GM21515 (cell line): Measurements from ENCODE around the gene IQGAP1.

Experiments
- ATAC-seq: cut with Tn5 transposase; IDR thresholded peaks from one replicate; pipeline ENCODE4 v1.9.1; 2021; ENCODE audit not compliant: unreplicated experiment

The IQGAP1 gene

DNA sequence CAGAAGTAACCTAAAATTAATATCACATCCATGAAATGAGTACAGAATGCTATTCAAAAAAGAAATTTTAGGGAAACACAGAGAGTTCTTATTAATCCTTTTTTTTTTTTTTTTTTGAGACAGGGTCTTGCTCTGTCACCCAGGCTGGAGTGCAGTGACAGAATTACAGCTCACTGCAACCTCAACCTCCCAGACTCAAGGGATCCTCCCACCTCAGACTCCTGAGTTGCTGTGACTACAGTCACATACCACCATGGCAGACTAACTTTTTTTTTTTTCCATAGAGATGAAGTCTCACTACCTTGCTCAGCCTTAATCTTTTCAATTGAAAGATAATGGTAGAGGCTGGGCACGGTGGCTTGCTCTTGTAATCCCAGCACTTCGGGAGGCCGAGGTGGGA, 135.3 kb downstream of the IQGAP1 start:
- ATAC-seq, result no peak

GRCh38 chr15:90524018-90524803, 136.2 kb downstream of the IQGAP1 start:
- peak; percentile 80 for ATAC-seq

DNA sequence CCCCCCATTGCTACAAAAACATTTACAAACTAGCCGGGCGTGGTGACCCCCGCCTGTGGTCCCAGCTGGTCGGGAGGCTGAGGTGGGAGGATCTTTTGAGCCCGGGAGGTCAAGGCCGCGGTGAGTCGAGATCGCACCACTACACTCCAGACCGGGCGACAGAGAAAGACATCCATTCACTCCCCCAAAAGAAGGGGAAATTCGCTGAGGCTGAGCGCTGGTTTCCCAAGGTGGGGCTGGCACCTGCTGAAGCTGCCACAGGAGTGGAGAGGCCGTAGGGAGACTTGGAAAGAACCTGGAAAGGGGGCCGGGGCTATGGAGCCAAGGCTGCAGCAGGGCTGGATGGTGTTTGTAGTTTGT, 140.9 kb downstream of the IQGAP1 start:
- no peak for ATAC-seq

- ATAC-seq, result peak; percentile 65
Observed at GRCh38 chr15:90529371-90530249, 141.6 kb downstream of the IQGAP1 start, which contains the start of gene CRTC3. CRTC3 (plus strand) TSS chr15:90529923; CDS start chr15:90530072, 149 bp downstream.

- ATAC-seq, result peak; percentile 48
Observed at GRCh38 chr15:90530250-90531051, 142.4 kb downstream of the IQGAP1 start.

DNA sequence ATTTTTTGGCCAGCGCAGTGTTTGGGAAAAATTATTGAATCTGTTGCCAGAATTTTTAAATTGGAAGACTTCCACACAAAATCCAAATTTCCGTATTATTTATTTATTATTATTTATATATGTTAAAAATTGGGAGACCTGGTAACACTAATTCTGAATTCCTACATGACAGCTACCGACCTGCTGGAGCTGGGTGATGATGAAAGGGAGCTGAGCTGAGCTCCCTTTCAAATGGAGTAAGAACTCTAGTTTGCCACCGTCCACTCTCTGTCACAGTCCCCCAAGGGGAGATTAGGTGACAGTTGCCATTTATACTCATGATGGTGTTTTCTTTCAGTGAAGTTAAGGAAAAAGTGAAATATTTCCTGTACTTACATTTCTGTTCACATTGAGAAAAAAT, 143.1 kb downstream of the IQGAP1 start:
- no peak for ATAC-seq

GRCh38 chr15:90535254-90535653, 147.2 kb downstream of the IQGAP1 start:
- ATAC-seq, result no peak

GRCh38 chr15:90539789-90540188, 151.7 kb downstream of the IQGAP1 start:
- ATAC-seq, result no peak

- no peak for ATAC-seq
Observed at GRCh38 chr15:90540768-90541167, 152.7 kb downstream of the IQGAP1 start.

- ATAC-seq, result no peak
Observed at GRCh38 chr15:90545095-90545494, 157.1 kb downstream of the IQGAP1 start.

GRCh38 chr15:90547540-90547939, 159.5 kb downstream of the IQGAP1 start:
- ATAC-seq, result no peak

DNA sequence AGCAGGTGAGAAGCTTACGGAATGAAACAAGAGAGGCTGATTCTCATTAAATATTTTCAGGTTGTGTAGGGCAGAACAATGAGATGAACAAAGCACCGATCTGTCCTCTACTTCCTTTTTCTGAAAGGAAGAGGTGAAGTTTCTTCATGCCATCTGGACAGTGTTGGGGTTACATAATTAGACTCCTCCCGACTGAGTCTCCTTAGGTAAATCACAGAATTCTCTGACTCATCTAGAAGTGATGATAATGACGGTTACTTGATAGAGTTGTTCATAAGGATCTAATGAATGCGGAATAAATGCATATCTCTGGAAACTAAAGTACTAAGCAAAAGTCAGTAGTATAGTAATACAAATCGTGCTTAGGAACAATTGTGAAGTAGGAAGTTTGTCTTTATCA, 162.9 kb downstream of the IQGAP1 start:
- ATAC-seq, result no peak
